NCI-H2227 (cell line): Measurements from ENCODE around the gene LIPK.
"Not testable (repeated sequence)": the region's sequence is repeated elsewhere in the genome, so short reads cannot be mapped to it uniquely, and the experiment has no call there.

Experiments used
- DNase-seq: peaks from one replicate; lab custom pipeline; 2025; ENCODE audit not compliant: unreplicated experiment; lab: John Stamatoyannopoulos, UW

The LIPK gene

GRCh38 chr10:88709361-88709760 lies 3.3 kb downstream of the LIPK start:
- not testable (repeated sequence) for DNase-seq

DNA sequence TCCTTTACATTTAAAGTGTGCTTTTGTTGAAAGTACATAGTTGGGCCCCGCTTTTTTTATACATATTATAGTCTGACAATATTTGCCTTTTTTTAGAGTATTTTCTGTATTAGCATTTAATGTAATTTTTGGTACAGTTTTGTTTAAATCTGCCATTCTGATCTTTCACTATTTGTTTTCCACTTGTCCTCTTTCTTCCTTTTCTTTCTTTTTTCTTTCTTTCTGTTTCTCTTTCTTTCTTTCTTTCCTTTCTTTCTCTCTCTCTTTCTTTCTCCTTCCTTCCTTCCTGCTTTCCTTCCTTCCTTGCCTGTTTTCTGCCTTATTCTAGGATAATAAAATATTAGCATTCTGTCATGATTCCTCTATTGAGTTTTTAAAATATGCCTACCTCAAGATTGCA lies 9.5 kb downstream of the LIPK start:
- DNase-seq: no peak

DNA sequence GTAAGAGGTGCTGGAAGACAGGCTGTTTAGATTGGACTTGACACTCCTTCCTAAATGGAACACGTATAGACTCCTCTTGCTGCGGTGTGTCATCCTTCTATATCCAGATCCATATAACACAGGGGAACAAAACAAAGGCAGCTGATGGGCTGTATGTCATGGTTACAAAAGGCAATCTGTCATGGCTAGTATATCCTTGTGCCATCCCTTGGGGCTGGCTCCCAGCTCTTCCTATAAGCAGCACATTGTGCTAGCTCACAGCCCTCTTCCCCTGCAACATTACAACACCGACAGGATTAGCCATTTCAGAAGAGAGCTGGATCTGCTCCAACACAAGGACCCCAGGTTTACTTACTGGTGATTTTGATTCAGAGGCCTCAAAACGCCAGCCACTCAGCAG lies 15.3 kb downstream of the LIPK start:
- no peak for DNase-seq

GRCh38 chr10:88725798-88726197 lies 19.7 kb downstream of the LIPK start:
- DNase-seq: no peak

DNA sequence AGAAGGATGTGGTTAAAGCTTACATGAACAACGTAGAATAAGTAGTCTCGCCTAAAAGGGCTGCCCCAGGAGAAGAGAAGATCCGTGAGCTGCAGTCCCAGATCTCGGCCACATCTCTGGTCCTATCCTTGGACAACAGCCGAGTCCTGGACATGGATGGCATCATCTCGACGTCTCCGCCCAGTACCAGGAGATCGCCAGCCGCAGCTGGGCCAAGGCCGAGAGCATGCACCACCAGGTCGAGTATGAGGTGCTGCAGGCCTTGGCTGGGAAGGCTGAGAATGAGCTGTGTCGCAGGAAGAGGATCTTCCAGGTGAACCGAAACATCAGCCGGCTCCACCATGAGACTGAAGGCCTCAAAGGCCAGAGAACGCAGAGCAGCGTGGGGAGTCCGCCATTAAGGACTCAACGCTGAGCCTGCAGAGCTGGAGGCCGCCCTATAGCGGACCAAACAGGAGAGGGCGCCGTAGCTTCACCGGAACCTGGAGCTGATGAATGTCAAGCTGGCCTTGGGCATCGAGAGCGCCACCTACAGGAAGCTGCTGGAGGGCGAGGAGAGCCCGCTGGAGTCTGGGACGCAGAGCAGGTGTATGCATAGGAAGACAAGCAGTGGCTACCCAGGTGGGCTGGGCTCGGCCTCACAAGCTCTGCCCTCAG lies 22.2 kb downstream of the LIPK start:
- no peak for DNase-seq

DNA sequence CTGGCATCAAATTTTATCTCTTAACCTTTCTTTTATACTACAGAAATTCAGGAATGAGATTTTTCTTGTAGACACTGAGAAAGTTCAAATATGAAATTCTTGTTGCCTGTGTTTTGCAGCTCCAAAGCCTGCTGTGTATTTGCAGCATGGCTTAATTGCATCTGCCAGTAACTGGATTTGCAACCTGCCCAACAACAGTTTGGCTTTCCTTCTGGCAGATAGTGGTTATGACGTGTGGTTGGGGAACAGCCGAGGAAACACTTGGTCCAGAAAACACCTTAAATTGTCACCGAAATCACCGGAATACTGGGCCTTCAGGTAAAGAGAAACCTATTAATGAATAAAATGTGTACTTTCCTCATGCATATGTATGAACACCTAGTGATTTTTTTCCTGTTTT lies 24.8 kb downstream of the LIPK start:
- no peak for DNase-seq

- peak; percentile 5 for DNase-seq
Measured at GRCh38 chr10:88731296-88731695, 25.2 kb downstream of the LIPK start.

- DNase-seq: no peak
Measured at GRCh38 chr10:88733215-88733614, 27.2 kb downstream of the LIPK start.

DNA sequence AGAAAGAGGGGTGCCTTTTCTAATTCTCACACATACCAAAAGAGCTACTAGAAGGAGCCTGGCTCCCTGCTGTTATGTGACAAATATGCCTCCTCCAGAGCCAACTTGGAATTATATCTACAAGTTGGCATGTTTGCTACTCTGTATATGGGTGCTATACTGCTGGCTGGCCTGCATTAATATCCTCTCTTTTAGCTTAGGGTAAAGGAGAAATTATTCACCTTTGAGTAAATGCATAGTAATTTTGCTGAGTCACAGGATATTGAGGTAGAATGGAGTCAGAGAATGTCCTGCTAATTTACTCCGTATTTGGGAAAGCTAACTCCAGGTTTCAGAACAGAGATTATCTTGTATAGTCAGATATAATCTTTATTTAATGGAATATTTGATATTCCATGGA lies 29.6 kb downstream of the LIPK start:
- DNase-seq: no peak

DNA sequence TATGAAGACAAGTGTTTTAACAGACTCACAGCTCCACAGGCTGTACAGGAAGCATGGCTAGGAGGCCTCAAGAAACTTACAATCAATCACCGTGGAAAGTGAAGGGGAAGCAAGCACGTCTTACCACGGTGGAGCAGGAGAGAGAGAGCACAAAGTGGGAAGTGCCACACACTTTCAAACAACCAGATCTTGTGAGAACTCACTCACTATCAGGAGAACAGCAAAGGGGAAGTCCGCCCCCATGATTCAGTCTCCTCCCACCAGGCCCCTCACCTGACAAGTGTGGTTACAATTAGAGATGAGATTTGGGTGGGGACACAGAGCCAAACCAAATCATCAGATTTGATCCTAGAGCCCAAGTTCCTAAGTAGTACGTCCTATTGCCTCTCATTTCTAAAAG lies 35.9 kb downstream of the LIPK start:
- not testable (repeated sequence) for DNase-seq

DNA sequence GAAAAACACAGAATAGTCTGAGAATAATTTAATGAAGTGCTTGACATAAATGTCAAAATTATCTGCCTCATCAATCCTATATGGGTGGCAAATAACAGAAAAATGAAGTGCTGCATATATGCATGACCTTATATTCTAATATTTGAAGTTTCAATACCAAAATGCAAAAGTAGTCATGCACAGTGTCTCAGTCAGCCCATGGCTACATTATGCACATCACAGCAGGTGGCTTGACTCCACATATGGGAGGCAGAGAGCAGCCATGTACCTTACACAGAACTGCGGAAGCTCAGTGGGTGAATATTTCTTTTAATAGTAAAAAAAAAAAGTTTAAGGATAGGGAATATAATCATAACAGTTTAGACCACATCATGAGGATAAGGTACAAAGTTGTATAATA lies 36.4 kb downstream of the LIPK start:
- DNase-seq: no peak

GRCh38 chr10:88744002-88744401 lies 38.0 kb downstream of the LIPK start:
- DNase-seq: no peak

DNA sequence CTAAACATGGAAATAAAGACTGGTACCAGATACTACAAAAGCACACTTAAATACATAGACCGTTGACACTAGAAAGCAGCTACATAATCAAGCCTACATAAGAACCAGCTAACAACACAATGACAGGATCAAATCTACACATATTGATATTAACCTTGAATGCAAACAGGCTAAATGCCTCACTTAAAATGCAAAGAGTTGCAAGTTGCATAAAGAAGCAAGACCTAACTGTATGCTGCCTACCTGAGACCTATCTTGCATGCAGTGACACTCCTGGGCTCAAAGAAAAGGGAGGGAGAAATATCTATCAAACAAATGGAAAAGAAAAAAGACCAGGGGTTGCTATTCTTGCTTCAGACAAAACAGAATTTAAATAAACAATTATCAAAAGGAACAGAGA lies 39.6 kb downstream of the LIPK start:
- no peak for DNase-seq

- no peak for DNase-seq
Measured at GRCh38 chr10:88754287-88754686, 48.2 kb downstream of the LIPK start.

GRCh38 chr10:88755753-88756152 lies 49.7 kb downstream of the LIPK start:
- DNase-seq: no peak

GRCh38 chr10:88756660-88757059 lies 50.6 kb downstream of the LIPK start:
- no peak for DNase-seq

- no peak for DNase-seq
Measured at GRCh38 chr10:88759366-88760101, 53.5 kb downstream of the LIPK start, which contains the start of gene LIPN. TSS of gene LIPN (plus strand) at chr10:88760020. CDS start at chr10:88761406, 1,386 bp downstream.

DNA sequence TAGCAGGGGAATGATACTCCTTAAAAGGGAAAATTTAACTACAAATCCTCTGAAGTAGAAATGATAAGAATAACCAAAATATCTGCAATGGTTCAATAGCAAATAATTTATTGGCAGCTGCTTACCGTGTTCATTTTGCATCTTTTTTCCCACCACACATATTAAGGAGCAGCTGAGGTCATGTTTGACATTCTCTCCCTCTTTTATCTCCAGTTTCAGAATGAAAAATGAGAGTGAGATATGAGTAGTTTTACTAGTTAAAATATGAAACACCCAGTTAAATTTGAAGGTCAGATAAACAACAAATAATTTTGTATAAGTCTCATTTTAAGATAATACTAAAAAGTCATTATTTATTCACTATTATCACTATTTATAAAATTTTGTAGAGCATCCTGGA lies 56.9 kb downstream of the LIPK start:
- no peak for DNase-seq

GRCh38 chr10:88763441-88763840 lies 57.4 kb downstream of the LIPK start:
- peak; percentile 19 for DNase-seq

DNA sequence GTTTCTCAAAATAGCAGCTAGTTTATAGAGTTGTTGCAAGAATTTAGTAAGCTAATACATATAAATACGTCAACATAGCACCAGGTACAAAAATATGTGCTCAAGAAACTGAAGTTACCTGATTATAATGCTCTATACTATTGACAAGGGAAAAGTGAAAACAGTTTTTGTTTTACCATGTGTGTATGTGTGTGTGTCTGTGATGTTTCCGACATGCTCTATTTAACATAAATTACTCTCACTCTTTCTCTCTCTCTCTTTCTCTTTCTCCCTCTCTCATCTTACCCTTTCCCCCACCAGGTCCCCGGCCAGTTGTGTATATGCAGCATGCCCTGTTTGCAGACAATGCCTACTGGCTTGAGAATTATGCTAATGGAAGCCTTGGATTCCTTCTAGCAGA lies 58.1 kb downstream of the LIPK start:
- no peak for DNase-seq

DNA sequence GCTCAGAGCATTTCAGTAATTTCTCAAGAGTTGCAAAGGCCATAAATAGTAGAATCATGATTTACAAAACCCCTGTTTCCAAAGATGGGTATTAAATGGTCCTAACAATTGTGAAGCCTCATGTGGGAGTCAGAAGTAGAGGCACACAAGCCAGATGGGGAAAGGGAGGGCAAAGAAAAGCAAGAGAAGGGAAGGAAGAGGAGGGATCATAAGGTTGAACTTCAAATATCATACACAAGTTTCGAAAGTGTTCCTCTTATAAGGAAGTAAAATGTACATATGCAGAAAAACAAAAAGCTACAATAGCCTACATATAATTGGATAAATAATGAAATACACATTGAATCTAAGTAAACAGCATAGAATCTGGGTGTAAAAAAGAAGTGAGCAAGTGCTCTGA lies 59.8 kb downstream of the LIPK start:
- no peak for DNase-seq

DNA sequence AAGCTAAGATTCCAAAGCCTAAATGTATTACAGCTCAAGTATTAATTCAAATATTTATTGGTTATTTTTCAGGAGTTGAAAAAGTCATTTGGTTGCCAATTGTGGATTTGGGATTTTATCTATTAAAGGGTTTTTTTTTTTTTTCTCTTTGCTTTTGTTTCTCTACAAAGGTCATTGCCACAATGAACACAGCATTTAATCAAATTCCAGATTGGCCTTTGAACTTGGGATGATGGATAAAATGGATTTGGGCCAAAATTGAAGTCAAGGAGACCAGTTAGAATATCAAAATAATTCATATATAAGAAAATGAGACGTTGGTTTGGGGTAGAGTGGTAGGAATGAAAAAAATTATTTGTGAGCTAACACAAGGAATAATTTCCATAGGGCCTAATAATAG lies 63.3 kb downstream of the LIPK start:
- DNase-seq: no peak

GRCh38 chr10:88781206-88781605 lies 75.2 kb downstream of the LIPK start:
- no peak for DNase-seq
